ENCODE results near the gene R3HDM4.
"Not testable (repeated sequence)": the region's sequence is repeated elsewhere in the genome, so short reads cannot be mapped to it uniquely, and the experiment has no call there.

- not testable (repeated sequence) for TF ChIP-seq CTCF, POLR2A (IDR thresholded peaks at IDR 0.05)
Observed at GRCh38 chr19:891421-892200, 21.4 kb downstream of the R3HDM4 start.
